Measurements from ENCODE around the gene AQP1. TPM values are rescaled to one million over a fixed set of nuclear protein-coding genes. Genes with fewer than 3 reads are reported as not detected.

AQP1 gene
- total RNA-seq, 2 experiments from 2014 or later, result not detected

DNA sequence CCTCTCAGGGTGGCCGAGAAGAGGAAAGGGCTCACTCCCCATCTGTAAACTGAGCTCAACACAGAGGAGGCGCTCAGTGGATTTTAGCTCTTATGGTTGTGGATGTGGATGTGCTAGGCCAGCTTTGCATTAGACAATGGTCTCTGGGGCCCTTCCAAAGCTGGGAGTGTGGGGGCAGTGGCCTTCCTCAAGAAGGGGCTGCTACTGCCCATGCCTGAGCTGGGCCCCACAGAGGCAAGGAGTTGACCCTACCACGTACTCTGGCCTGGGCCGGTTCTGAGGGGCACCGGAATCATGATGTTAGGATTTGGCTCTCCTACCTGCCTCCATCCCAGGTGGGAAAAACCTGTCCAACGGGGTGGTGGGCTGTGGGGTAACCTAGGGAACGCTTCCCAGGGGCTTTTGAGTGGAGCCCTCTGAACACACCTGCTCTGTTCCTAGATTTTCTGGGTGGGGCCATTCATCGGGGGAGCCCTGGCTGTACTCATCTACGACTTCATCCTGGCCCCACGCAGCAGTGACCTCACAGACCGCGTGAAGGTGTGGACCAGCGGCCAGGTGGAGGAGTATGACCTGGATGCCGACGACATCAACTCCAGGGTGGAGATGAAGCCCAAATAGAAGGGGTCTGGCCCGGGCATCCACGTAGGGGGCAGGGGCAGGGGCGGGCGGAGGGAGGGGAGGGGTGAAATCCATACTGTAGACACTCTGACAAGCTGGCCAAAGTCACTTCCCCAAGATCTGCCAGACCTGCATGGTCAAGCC, 11.5 kb downstream of the AQP1 start:
- no peaks in the 10 kb centered on the region for H3K9me2 ChIP-seq (ENCODE audit: insufficient read depth, low read length)
- no peaks in the 10 kb centered on the region for H3K79me2 ChIP-seq (ENCODE audit: insufficient read depth, low read depth, low read length)
- ChIA-PET POLR2A (no interaction called here), CTCF (ENCODE audit: unreplicated experiment) (no interaction called here)
- no peak overlapping the region for H2AFZ ChIP-seq (ENCODE audit: low read length)
- TF ChIP-seq, protein P1, sequence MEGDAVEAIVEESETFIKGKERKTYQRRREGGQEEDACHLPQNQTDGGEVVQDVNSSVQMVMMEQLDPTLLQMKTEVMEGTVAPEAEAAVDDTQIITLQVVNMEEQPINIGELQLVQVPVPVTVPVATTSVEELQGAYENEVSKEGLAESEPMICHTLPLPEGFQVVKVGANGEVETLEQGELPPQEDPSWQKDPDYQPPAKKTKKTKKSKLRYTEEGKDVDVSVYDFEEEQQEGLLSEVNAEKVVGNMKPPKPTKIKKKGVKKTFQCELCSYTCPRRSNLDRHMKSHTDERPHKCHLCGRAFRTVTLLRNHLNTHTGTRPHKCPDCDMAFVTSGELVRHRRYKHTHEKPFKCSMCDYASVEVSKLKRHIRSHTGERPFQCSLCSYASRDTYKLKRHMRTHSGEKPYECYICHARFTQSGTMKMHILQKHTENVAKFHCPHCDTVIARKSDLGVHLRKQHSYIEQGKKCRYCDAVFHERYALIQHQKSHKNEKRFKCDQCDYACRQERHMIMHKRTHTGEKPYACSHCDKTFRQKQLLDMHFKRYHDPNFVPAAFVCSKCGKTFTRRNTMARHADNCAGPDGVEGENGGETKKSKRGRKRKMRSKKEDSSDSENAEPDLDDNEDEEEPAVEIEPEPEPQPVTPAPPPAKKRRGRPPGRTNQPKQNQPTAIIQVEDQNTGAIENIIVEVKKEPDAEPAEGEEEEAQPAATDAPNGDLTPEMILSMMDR (conservative IDR thresholded peaks at IDR 0.05; ENCODE audit: low read length), result no peak
- no peak for TF ChIP-seq EZH2phosphoT487 (IDR thresholded peaks at IDR 0.05; ENCODE audit: borderline replicate concordance, low read depth, low read length)
- H4K20me1 ChIP-seq (ENCODE audit: insufficient read depth, low read length), result no peaks in the 10 kb centered on the region
- H3K4me1 ChIP-seq (ENCODE audit: insufficient read depth, low read length, poor library complexity, severe bottlenecking), result no peaks in the 10 kb centered on the region
- no TSS peak for BruUV-seq (replicated peaks)
- no peaks in the 10 kb centered on the region for H3K36me3 ChIP-seq (ENCODE audit: insufficient read depth, low read length)
- no peak overlapping the region for H3K4me3 ChIP-seq (ENCODE audit: low read depth, low read length, poor library complexity, severe bottlenecking)
- no peak overlapping the region for H3K4me2 ChIP-seq (ENCODE audit: low read length)
- no peaks in the 10 kb centered on the region for H3K9me3 ChIP-seq (ENCODE audit: low read length)
- H3K27ac ChIP-seq (ENCODE audit: low read depth, low read length, poor library complexity, severe bottlenecking), result no peak overlapping the region
- DNase-seq (ENCODE audit: low spot score), result no peak
- intact Hi-C loops (cut with micrococcal nuclease; ENCODE audit: unreplicated experiment), result no loop called here

DNA sequence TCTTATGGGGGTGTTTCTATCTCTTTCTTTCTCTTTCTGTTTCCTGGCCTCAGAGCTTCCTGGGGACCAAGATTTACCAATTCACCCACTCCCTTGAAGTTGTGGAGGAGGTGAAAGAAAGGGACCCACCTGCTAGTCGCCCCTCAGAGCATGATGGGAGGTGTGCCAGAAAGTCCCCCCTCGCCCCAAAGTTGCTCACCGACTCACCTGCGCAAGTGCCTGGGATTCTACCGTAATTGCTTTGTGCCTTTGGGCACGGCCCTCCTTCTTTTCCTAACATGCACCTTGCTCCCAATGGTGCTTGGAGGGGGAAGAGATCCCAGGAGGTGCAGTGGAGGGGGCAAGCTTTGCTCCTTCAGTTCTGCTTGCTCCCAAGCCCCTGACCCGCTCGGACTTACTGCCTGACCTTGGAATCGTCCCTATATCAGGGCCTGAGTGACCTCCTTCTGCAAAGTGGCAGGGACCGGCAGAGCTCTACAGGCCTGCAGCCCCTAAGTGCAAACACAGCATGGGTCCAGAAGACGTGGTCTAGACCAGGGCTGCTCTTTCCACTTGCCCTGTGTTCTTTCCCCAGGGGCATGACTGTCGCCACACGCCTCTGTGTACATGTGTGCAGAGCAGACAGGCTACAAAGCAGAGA, 12.2 kb downstream of the AQP1 start:
- no peaks in the 10 kb centered on the region for H4K20me1 ChIP-seq (ENCODE audit: insufficient read depth, low read length)
- no peaks in the 10 kb centered on the region for H3K4me1 ChIP-seq (ENCODE audit: insufficient read depth, low read length, poor library complexity, severe bottlenecking)
- no peaks in the 10 kb centered on the region for H3K79me2 ChIP-seq (ENCODE audit: insufficient read depth, low read depth, low read length)
- BruUV-seq (replicated peaks), result no TSS peak
- no peak overlapping the region for H3K27ac ChIP-seq (ENCODE audit: low read depth, low read length, poor library complexity, severe bottlenecking)
- intact Hi-C loops (cut with micrococcal nuclease; ENCODE audit: unreplicated experiment), result no loop called here
- H3K4me2 ChIP-seq (ENCODE audit: low read length), result no peak overlapping the region
- ChIA-PET POLR2A (interaction anchor here (0.6 kb wide), 1 partner anchor 161 kb away, joined by 3 read pairs; no protein-coding TSS in a partner anchor), CTCF (ENCODE audit: unreplicated experiment) (no interaction called here)
- H2AFZ ChIP-seq (ENCODE audit: low read length), result no peak overlapping the region
- H3K9me2 ChIP-seq (ENCODE audit: insufficient read depth, low read length), result no peaks in the 10 kb centered on the region
- TF ChIP-seq, protein P1 (conservative IDR thresholded peaks at IDR 0.05; ENCODE audit: low read length), result no peak
- no peak for TF ChIP-seq EZH2phosphoT487 (IDR thresholded peaks at IDR 0.05; ENCODE audit: borderline replicate concordance, low read depth, low read length)
- H3K36me3 ChIP-seq (ENCODE audit: insufficient read depth, low read length), result no peaks in the 10 kb centered on the region
- H3K9me3 ChIP-seq (ENCODE audit: low read length), result no peaks in the 10 kb centered on the region
- no peak overlapping the region for H3K4me3 ChIP-seq (ENCODE audit: low read depth, low read length, poor library complexity, severe bottlenecking)
- DNase-seq (ENCODE audit: low spot score), result no peak

DNA sequence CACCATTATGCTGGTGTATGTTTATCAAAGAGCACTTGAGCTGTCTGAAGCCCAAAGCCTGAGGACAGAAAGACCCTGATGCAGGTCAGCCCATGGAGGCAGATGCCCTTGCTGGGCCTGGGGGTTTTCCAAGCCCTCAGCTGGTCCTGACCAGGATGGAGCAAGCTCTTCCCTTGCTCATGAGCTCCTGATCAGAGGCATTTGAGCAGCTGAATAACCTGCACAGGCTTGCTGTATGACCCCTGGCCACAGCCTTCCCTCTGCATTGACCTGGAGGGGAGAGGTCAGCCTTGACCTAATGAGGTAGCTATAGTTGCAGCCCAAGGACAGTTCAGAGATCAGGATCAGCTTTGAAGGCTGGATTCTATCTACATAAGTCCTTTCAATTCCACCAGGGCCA, 13.0 kb downstream of the AQP1 start:
- TF ChIP-seq, protein P1 (conservative IDR thresholded peaks at IDR 0.05; ENCODE audit: low read length), result no peak
- TF ChIP-seq EZH2phosphoT487 (IDR thresholded peaks at IDR 0.05; ENCODE audit: borderline replicate concordance, low read depth, low read length), result no peak
- Histone ChIP-seq H3K4me2 (ENCODE audit: low read length) (no peak overlapping the region), H3K27ac (ENCODE audit: low read depth, low read length, poor library complexity, severe bottlenecking) (no peak overlapping the region), H3K36me3 (ENCODE audit: insufficient read depth, low read length) (no peaks in the 10 kb centered on the region), H3K4me1 (ENCODE audit: insufficient read depth, low read length, poor library complexity, severe bottlenecking) (no peaks in the 10 kb centered on the region), H2AFZ (ENCODE audit: low read length) (no peak overlapping the region), H3K9me3 (ENCODE audit: low read length) (no peaks in the 10 kb centered on the region), H3K9me2 (ENCODE audit: insufficient read depth, low read length) (no peaks in the 10 kb centered on the region), H4K20me1 (ENCODE audit: insufficient read depth, low read length) (no peaks in the 10 kb centered on the region), H3K4me3 (ENCODE audit: low read depth, low read length, poor library complexity, severe bottlenecking) (no peak overlapping the region), H3K79me2 (ENCODE audit: insufficient read depth, low read depth, low read length) (no peaks in the 10 kb centered on the region)
- intact Hi-C loops (cut with micrococcal nuclease; ENCODE audit: unreplicated experiment), result no loop called here
- ChIA-PET POLR2A (interaction anchor here (0.6 to 0.8 kb wide), 2 partner anchors 15 to 162 kb away, joined by 3 read pairs; no protein-coding TSS in a partner anchor), CTCF (ENCODE audit: unreplicated experiment) (interaction anchor here (0.5 kb wide), 1 partner anchor 14 kb away, joined by 3 read pairs; no protein-coding TSS in a partner anchor)
- no peak for DNase-seq (ENCODE audit: low spot score)
- no TSS peak for BruUV-seq (replicated peaks)

Measured in OCI-LY7 (cell line).